Tibial nerve (tissue), 4 donors: ENCODE data around the gene AGTRAP. TPM values are rescaled to one million over a fixed set of nuclear protein-coding genes. Genes with fewer than 3 reads are reported as not detected.

Source experiments
- DNase-seq, 2 donors: peaks; one replicate each; pipeline ENCODE4 v3.0.0-alpha.2; 2019; ENCODE audit warnings: low spot score in 2 of 2
- H3K27ac ChIP-seq, 4 donors: fragments of 200-600 bp; sonication (generic) in 3 of 4; one replicate each; pipeline ENCODE4 v1.5.1; 2017 to 2019; ENCODE audit warnings: mild to moderate bottlenecking in 1 of 4
- H3K27me3 ChIP-seq, 2 donors: fragments of 200-600 bp; sonication (generic) in 1 of 2; one replicate each; pipeline versions ENCODE4 v1.5.1 to v1.6.0; 2017 to 2019
- H3K36me3 ChIP-seq, 3 donors: fragments of 200-600 bp; sonication (generic); one replicate each; pipeline ENCODE4 v1.5.1; 2018 to 2019
- H3K4me1 ChIP-seq, 4 donors: fragments of 200-600 bp; sonication (generic) in 3 of 4; one replicate each; pipeline ENCODE4 v1.5.1; 2017 to 2019
- H3K4me3 ChIP-seq, 4 donors: fragments of 200-600 bp; sonication (generic) in 3 of 4; one replicate each; pipeline ENCODE4 v1.5.1; 2017 to 2019; ENCODE audit warnings: mild to moderate bottlenecking in 1 of 4, moderate library complexity in 1 of 4
- H3K9me3 ChIP-seq, 4 donors: fragments of 200-600 bp; sonication (generic) in 3 of 4; one replicate each; pipeline ENCODE4 v1.5.1; 2017 to 2019
- CTCF ChIP-seq, 5 experiments: fragments of 200-600 bp in 3 of 5; fragments of 450-650 bp in 2 of 5; sonication (generic) in 3 of 5; IDR thresholded peaks; one replicate each; pipeline ENCODE4 v1.5.1; 2016 to 2019; ENCODE audit warnings: antibody characterized with exemption in 5 of 5, mild to moderate bottlenecking in 3 of 5, moderate library complexity in 2 of 5
- EP300 ChIP-seq, 2 donors: sonication (generic); formaldehyde crosslinking; IDR thresholded peaks; one replicate each; pipeline ENCODE4 v1.6.1; 2017; ENCODE audit warnings: antibody characterized with exemption in 2 of 2, mild to moderate bottlenecking in 1 of 2
- POLR2A ChIP-seq, 2 donors: fragments of 450-650 bp; IDR thresholded peaks; one replicate each; pipeline ENCODE4 v1.6.1; 2017; ENCODE audit warnings: antibody characterized with exemption in 2 of 2, mild to moderate bottlenecking in 2 of 2, moderate library complexity in 2 of 2
- WGBS, 2 donors: methylation state at CpG; one replicate each; pipeline ENCODE4 v1.1.5; 2018; 5-methylcytosine and 5-hydroxymethylcytosine counted together
- total RNA-seq, 4 donors: library from RNA; depleted of rRNA; stranded (reverse); fragments of >200 nt; gene quantifications; one replicate each; pipeline ENCODE4 v1.1.0, GENCODE V29; 2016

The AGTRAP gene
- total RNA-seq, 4 donors from 2014 or later = 35.6 to 118 (median 76.0) TPM

- Histone ChIP-seq H3K27ac (no peak within 1 kb of the TSS), H3K27me3 (peaks cover 0 to 41% of the 10 kb centered on the region in 2 donors), H3K4me3 (peak within 1 kb of the TSS in 1 of 4 donors; percentile 11), H3K4me1 (peaks cover 0 to 9% (median 0%) of the 10 kb centered on the region in 4 donors), H3K9me3 (no peaks in the 10 kb centered on the region), H3K36me3 (no peaks in the 10 kb centered on the region)
- 10 to 13% methylated on average over 14 to 20 of the region's 29 CpGs for WGBS, 2 donors
- TF ChIP-seq POLR2A (IDR thresholded peaks at IDR 0.05) = no peak
- TF ChIP-seq CTCF (IDR thresholded peaks at IDR 0.05) = no peak
- no peak for TF ChIP-seq EP300 (IDR thresholded peaks at IDR 0.05)
- no peak for DNase-seq
Measured at GRCh38 chr1:11761988-11762406, 26.1 kb downstream of the AGTRAP start, which contains the start of gene C1orf167. Gene C1orf167 (plus strand): TSS chr1:11762193. CDS start chr1:11764401, 2,208 bp downstream.

- no peaks in the 10 kb centered on the region for H3K36me3 ChIP-seq
- H3K4me1 ChIP-seq = peaks cover 0 to 9% (median 0%) of the 10 kb centered on the region in 4 donors
- peaks cover 0 to 41% of the 10 kb centered on the region in 2 donors for H3K27me3 ChIP-seq
- no peak overlapping the region for H3K4me3 ChIP-seq
- no peaks in the 10 kb centered on the region for H3K9me3 ChIP-seq
- TF ChIP-seq POLR2A (IDR thresholded peaks at IDR 0.05) = no peak
- DNase-seq = no peak
- WGBS, 2 donors = 71 to 73% methylated on average over 3 of the region's 3 CpGs
- H3K27ac ChIP-seq = no peak overlapping the region
Measured at GRCh38 chr1:11764115-11764514, 28.2 kb downstream of the AGTRAP start.

- 70 to 77% methylated on average over 3 to 7 of the region's 7 CpGs for WGBS, 2 donors
- H3K9me3 ChIP-seq = no peaks in the 10 kb centered on the region
- H3K27me3 ChIP-seq = peaks cover 0 to 41% of the 10 kb centered on the region in 2 donors
- H3K4me3 ChIP-seq = no peak overlapping the region
- DNase-seq = no peak
- peaks cover 0 to 9% (median 0%) of the 10 kb centered on the region in 4 donors for H3K4me1 ChIP-seq
- no peaks in the 10 kb centered on the region for H3K36me3 ChIP-seq
- TF ChIP-seq POLR2A (IDR thresholded peaks at IDR 0.05) (no peak), CTCF (IDR thresholded peaks at IDR 0.05) (no peak), EP300 (IDR thresholded peaks at IDR 0.05) (no peak)
- no peak overlapping the region for H3K27ac ChIP-seq
Measured at GRCh38 chr1:11764519-11764918, 28.6 kb downstream of the AGTRAP start.

GRCh38 chr1:11765661-11766428, 29.9 kb downstream of the AGTRAP start:
- H3K27ac ChIP-seq = no peak overlapping the region
- WGBS, 2 donors = 88 to 89% methylated on average over 11 to 14 of the region's 19 CpGs
- TF ChIP-seq POLR2A (IDR thresholded peaks at IDR 0.05) (no peak), CTCF (IDR thresholded peaks at IDR 0.05) (no peak), EP300 (IDR thresholded peaks at IDR 0.05) (no peak)
- H3K27me3 ChIP-seq = peaks cover 0 to 41% of the 10 kb centered on the region in 2 donors
- no peaks in the 10 kb centered on the region for H3K9me3 ChIP-seq
- no peaks in the 10 kb centered on the region for H3K36me3 ChIP-seq
- DNase-seq = no peak
- H3K4me3 ChIP-seq = no peak overlapping the region
- peaks cover 0 to 9% (median 0%) of the 10 kb centered on the region in 4 donors for H3K4me1 ChIP-seq

- H3K9me3 ChIP-seq = no peaks in the 10 kb centered on the region
- TF ChIP-seq POLR2A (IDR thresholded peaks at IDR 0.05) = no peak
- TF ChIP-seq EP300 (IDR thresholded peaks at IDR 0.05) = no peak
- TF ChIP-seq CTCF (IDR thresholded peaks at IDR 0.05) = no peak
- H3K4me1 ChIP-seq = peaks cover 0 to 9% (median 0%) of the 10 kb centered on the region in 4 donors
- DNase-seq = no peak
- H3K27ac ChIP-seq = no peak overlapping the region
- WGBS, 2 donors = 71% methylated on average over 12 of the region's 14 CpGs; no CpG with 5 or more reads in 1 of the 2 donors
- H3K36me3 ChIP-seq = no peaks in the 10 kb centered on the region
- H3K4me3 ChIP-seq = no peak overlapping the region
- H3K27me3 ChIP-seq = peaks cover 0 to 38% of the 10 kb centered on the region in 2 donors
Measured at GRCh38 chr1:11766429-11766776, 30.5 kb downstream of the AGTRAP start.
